CD14-positive monocyte (primary cell): ENCODE results near the gene CHRNE. TPM values are rescaled to one million over a fixed set of nuclear protein-coding genes. Genes with fewer than 3 reads are reported as not detected.
A peak's percentile ranks its signal among the peaks of the same experiment; 100 is the strongest.

Experiments
- DNase-seq, 3 donors: peaks; one replicate each; pipeline ENCODE4 v3.0.0-alpha.2; 2011 to 2022
- H2AFZ ChIP-seq: 2 replicates; pipeline ENCODE4 v1.6.0; 2012; ENCODE audit warnings: mild to moderate bottlenecking, low read depth, low read length, inconsistent platforms; ENCODE audit not compliant: insufficient read depth, poor library complexity, severe bottlenecking
- H3K27ac ChIP-seq, 2 donors: 1 replicate in 1 of 2; 2 replicates in 1 of 2; pipeline ENCODE4 v1.5.1; 2012 to 2013; ENCODE audit warnings: low read length in 2 of 2, control low read depth in 1 of 2, inconsistent platforms in 1 of 2, low read depth in 1 of 2, mild to moderate bottlenecking in 1 of 2
- H3K27me3 ChIP-seq, 2 donors: one replicate each; pipeline versions ENCODE4 v1.6.0 to v1.6.1; 2011 to 2013; ENCODE audit warnings: low read length in 2 of 2; ENCODE audit not compliant: control insufficient read depth in 2 of 2, insufficient read depth in 2 of 2
- H3K36me3 ChIP-seq, 2 donors: replicated peaks in 1 of 2; 1 replicate in 1 of 2; 2 replicates in 1 of 2; pipeline versions ENCODE4 v1.5.1 to v1.6.1; 2012 to 2013; ENCODE audit warnings: low read length in 2 of 2, control low read depth in 1 of 2, inconsistent platforms in 1 of 2, mild to moderate bottlenecking in 1 of 2; ENCODE audit not compliant: insufficient read depth in 2 of 2, control insufficient read depth in 1 of 2
- H3K4me1 ChIP-seq, 2 donors: 1 replicate in 1 of 2; 2 replicates in 1 of 2; pipeline versions ENCODE4 v1.5.1 to v1.6.1; 2012 to 2013; ENCODE audit warnings: low read length in 2 of 2, control low read depth in 1 of 2, inconsistent platforms in 1 of 2, mild to moderate bottlenecking in 1 of 2, moderate library complexity in 1 of 2; ENCODE audit not compliant: insufficient read depth in 2 of 2, control insufficient read depth in 1 of 2
- H3K4me2 ChIP-seq: replicated peaks from 2 replicates; pipeline ENCODE3; 2012; ENCODE audit warnings: low read length, moderate library complexity, mild to moderate bottlenecking; ENCODE audit not compliant: poor library complexity, severe bottlenecking; ENCODE audit errors: extremely low read depth
- H3K4me3 ChIP-seq, 3 experiments: fragments of 200-600 bp in 1 of 3; sonication (generic) in 1 of 3; replicated peaks in 1 of 3; 1 replicate in 2 of 3; 2 replicates in 1 of 3; pipeline ENCODE4 v1.5.1; 2011 to 2013; ENCODE audit warnings: low read length in 3 of 3, mild to moderate bottlenecking in 3 of 3, control low read depth in 2 of 3, low read depth in 2 of 3, inconsistent platforms in 1 of 3, moderate library complexity in 1 of 3
- H3K79me2 ChIP-seq: 2 replicates; pipeline ENCODE4 v1.6.0; 2012; ENCODE audit warnings: mild to moderate bottlenecking, control low read depth, inconsistent platforms, low read length, moderate library complexity; ENCODE audit not compliant: insufficient read depth
- H3K9ac ChIP-seq: 2 replicates; pipeline ENCODE4 v1.6.0; 2017; ENCODE audit warnings: low read length, mild to moderate bottlenecking; ENCODE audit not compliant: insufficient read depth, poor library complexity, severe bottlenecking
- H3K9me3 ChIP-seq, 2 donors: replicated peaks in 1 of 2; 1 replicate in 1 of 2; 2 replicates in 1 of 2; pipeline versions ENCODE4 v1.5.1 to v1.6.1; 2012 to 2013; ENCODE audit warnings: low read length in 2 of 2, control low read depth in 1 of 2; ENCODE audit not compliant: control insufficient read depth in 1 of 2, insufficient read depth in 1 of 2
- H4K20me1 ChIP-seq: 2 replicates; pipeline ENCODE4 v1.6.0; 2012; ENCODE audit warnings: mild to moderate bottlenecking, low read length, control low read depth, moderate library complexity; ENCODE audit not compliant: insufficient read depth
- H3K27ac Mint-ChIP-seq, 7 donors: one replicate each; pipeline ENCODE4 v1.8.0; 2020; ENCODE audit warnings: mild to moderate bottlenecking in 7 of 7, mixed read lengths in 7 of 7, moderate library complexity in 6 of 7, inconsistent platforms in 2 of 7
- H3K27me3 Mint-ChIP-seq, 3 donors: one replicate each; pipeline ENCODE4 v1.8.0; 2021 to 2022; ENCODE audit warnings: low read depth in 3 of 3, mild to moderate bottlenecking in 3 of 3, mixed read lengths in 3 of 3, moderate library complexity in 3 of 3, inconsistent platforms in 1 of 3
- H3K36me3 Mint-ChIP-seq, 2 donors: one replicate each; pipeline ENCODE4 v1.8.0; 2020; ENCODE audit warnings: mixed read lengths in 2 of 2, inconsistent platforms in 1 of 2, mild to moderate bottlenecking in 1 of 2
- H3K4me1 Mint-ChIP-seq: one replicate; pipeline ENCODE4 v1.8.0; 2020; ENCODE audit warnings: mild to moderate bottlenecking, mixed read lengths
- H3K4me3 Mint-ChIP-seq, 2 donors: one replicate each; pipeline ENCODE4 v1.8.0; 2020; ENCODE audit warnings: mild to moderate bottlenecking in 2 of 2, mixed read lengths in 2 of 2, moderate library complexity in 1 of 2
- H3K9me3 Mint-ChIP-seq, 7 donors: one replicate each; pipeline ENCODE4 v1.8.0; 2020 to 2022; ENCODE audit warnings: mixed read lengths in 7 of 7, mild to moderate bottlenecking in 6 of 7, moderate library complexity in 6 of 7, inconsistent platforms in 2 of 7
- WGBS: methylation state at CpG from one replicate; pipeline ENCODE4 v1.1.5; 2013; ENCODE audit warnings: missing lambda C conversion rate; ENCODE audit not compliant: insufficient coverage; 5-methylcytosine and 5-hydroxymethylcytosine counted together
- intact Hi-C, 2 donors: fragments of 100-400 bp; cut with micrococcal nuclease; formaldehyde crosslinking; loops; one replicate each; pipeline versions ENCODE4 v1.15.0 to v1.15.1; 2023
- polyA plus RNA-seq, 3 donors: library from polyadenylated mRNA; depleted of rRNA in 1 of 3; unstranded in 2 of 3; stranded (reverse) in 1 of 3; fragments of 300-500 nt in 2 of 3; fragments of >200 nt in 1 of 3; fragmentation: Illumina TruSeq in 2 of 3; gene quantifications; 1 replicate in 2 of 3; 2 replicates in 1 of 3; pipeline ENCODE4 v1.2.3, GENCODE V29; 2012 to 2021
- TF ChIP-seq, protein P1 (sequence below): fragments of 200-600 bp; IDR thresholded peaks from one replicate; pipeline ENCODE4 v1.8.0; 2022; ENCODE audit warnings: antibody characterized with exemption, mild to moderate bottlenecking

Gene CHRNE
- polyA plus RNA-seq, 3 donors = 0.54 to 12.6 (median 2.1) TPM

DNA sequence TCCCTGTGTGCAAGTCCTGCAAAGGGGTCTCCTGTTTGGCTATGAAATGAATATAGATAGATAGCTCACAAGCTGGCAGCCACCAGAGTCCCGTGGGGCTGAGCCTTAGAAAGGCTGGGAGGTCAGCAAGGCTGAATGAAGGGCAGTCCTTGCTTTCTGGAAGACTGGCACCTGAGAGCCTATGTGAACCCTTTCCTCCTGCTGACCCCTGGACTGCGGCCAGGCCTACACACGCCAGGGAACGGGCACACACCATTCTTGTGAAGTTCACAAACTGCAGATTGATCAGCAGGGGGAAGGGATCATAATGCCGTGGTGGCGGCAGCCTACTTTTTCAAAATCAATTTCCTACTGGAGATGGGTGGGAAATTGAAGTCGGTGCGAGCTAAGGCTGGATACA lies 4.5 kb downstream of the CHRNE start:
- peak in 1 of 3 donors; percentile 4 for DNase-seq
- intact Hi-C loops = no loop called here
- Histone ChIP-seq H3K9me3 (no peaks in the 10 kb centered on the region), H3K27ac (no peak overlapping the region), H4K20me1 (no peaks in the 10 kb centered on the region), H3K36me3 (peaks cover 42 to 44% of the 10 kb centered on the region in 2 donors), H3K9ac (peak overlapping the region; percentile 65), H3K79me2 (no peaks in the 10 kb centered on the region), H3K4me2 (peak overlapping the region; percentile 89), H3K27me3 (peaks cover 0 to 26% of the 10 kb centered on the region in 2 donors), H2AFZ (no peak overlapping the region), H3K4me3 (peak overlapping the region in 1 of 3 experiments; percentile 83), H3K4me1 (peaks cover 45 to 49% of the 10 kb centered on the region in 2 donors)
- TF ChIP-seq, protein P1, sequence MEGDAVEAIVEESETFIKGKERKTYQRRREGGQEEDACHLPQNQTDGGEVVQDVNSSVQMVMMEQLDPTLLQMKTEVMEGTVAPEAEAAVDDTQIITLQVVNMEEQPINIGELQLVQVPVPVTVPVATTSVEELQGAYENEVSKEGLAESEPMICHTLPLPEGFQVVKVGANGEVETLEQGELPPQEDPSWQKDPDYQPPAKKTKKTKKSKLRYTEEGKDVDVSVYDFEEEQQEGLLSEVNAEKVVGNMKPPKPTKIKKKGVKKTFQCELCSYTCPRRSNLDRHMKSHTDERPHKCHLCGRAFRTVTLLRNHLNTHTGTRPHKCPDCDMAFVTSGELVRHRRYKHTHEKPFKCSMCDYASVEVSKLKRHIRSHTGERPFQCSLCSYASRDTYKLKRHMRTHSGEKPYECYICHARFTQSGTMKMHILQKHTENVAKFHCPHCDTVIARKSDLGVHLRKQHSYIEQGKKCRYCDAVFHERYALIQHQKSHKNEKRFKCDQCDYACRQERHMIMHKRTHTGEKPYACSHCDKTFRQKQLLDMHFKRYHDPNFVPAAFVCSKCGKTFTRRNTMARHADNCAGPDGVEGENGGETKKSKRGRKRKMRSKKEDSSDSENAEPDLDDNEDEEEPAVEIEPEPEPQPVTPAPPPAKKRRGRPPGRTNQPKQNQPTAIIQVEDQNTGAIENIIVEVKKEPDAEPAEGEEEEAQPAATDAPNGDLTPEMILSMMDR = no peak
- H3K27ac Mint-ChIP-seq = peak overlapping the region in 6 of 7 donors; percentile 46 to 92 (median 80)
- H3K27me3 Mint-ChIP-seq = peaks cover 40 to 52% (median 43%) of the 10 kb centered on the region in 3 donors
- peaks cover 41% of the 10 kb centered on the region for H3K4me1 Mint-ChIP-seq
- H3K9me3 Mint-ChIP-seq = peaks cover 0 to 12% (median 4%) of the 10 kb centered on the region in 7 donors
- WGBS = 89% methylated on average over 2 of the region's 8 CpGs
- peaks cover 49 to 50% of the 10 kb centered on the region in 2 donors for H3K36me3 Mint-ChIP-seq
- H3K4me3 Mint-ChIP-seq = peak overlapping the region; percentile 78 to 91

DNA sequence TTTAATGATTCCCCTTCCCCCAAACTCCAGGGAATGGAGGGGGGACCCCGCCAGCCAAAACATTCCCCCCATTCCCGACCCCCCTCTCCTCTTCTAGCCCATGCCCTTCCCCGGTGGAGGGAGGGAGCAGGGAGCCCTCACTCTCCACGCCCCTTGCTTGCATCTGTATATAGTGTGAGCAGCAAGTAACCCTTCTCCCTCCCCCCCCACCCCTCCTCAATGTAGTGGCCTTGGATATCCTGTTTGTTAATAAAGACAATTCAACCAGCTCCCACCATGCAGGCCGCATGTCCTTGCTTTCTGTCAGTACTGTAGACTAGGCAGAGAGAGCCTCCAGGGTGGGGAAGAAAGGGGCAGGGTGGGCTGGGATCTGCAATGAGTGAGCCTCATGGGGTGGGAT lies 5.1 kb downstream of the CHRNE start:
- Histone ChIP-seq H2AFZ (no peak overlapping the region), H4K20me1 (no peaks in the 10 kb centered on the region), H3K27me3 (peaks cover 0 to 26% of the 10 kb centered on the region in 2 donors), H3K9ac (no peak overlapping the region), H3K79me2 (no peaks in the 10 kb centered on the region), H3K4me3 (no peak overlapping the region), H3K4me2 (no peak overlapping the region), H3K4me1 (peaks cover 39 to 43% of the 10 kb centered on the region in 2 donors), H3K9me3 (no peaks in the 10 kb centered on the region), H3K36me3 (peaks cover 48 to 50% of the 10 kb centered on the region in 2 donors), H3K27ac (no peak overlapping the region)
- H3K4me1 Mint-ChIP-seq = peaks cover 36% of the 10 kb centered on the region
- WGBS = no CpG with 5 or more reads among the region's 5 CpGs
- peaks cover 55 to 56% of the 10 kb centered on the region in 2 donors for H3K36me3 Mint-ChIP-seq
- intact Hi-C loops = no loop called here
- H3K4me3 Mint-ChIP-seq = peak overlapping the region in 1 of 2 donors; percentile 91
- peaks cover 35 to 48% (median 39%) of the 10 kb centered on the region in 3 donors for H3K27me3 Mint-ChIP-seq
- H3K27ac Mint-ChIP-seq = peak overlapping the region in 3 of 7 donors; percentile 20 to 92 (median 84)
- TF ChIP-seq, protein P1 = no peak
- peaks cover 0 to 12% (median 4%) of the 10 kb centered on the region in 7 donors for H3K9me3 Mint-ChIP-seq
- peak in 1 of 3 donors; percentile 3 for DNase-seq
